Epithelial cell of proximal tubule (primary cell): Measurements from ENCODE around the gene UQCRFS1. TPM values are rescaled to one million over a fixed set of nuclear protein-coding genes. Genes with fewer than 3 reads are reported as not detected.

Source experiments
- DNase-seq: peaks from one replicate; pipeline ENCODE4 v3.0.0-alpha.2; 2011; ENCODE audit warnings: low read depth
- H3K4me3 ChIP-seq: 2 replicates; pipeline ENCODE4 v1.5.1; 2011; ENCODE audit warnings: low read depth, mild to moderate bottlenecking, low read length
- total RNA-seq: library from RNA; depleted of rRNA; stranded (reverse); fragments of >200 nt; gene quantifications from 2 replicates; pipeline ENCODE4 v1.2.3, GENCODE V29; 2015
- TF ChIP-seq, protein P1 (sequence below): conservative IDR thresholded peaks from 2 replicates; pipeline ENCODE4 v1.5.1; 2012; ENCODE audit warnings: low read depth, mild to moderate bottlenecking, low read length

Gene UQCRFS1
- total RNA-seq, 1 donor from 2014 or later = 51.8 TPM

DNA sequence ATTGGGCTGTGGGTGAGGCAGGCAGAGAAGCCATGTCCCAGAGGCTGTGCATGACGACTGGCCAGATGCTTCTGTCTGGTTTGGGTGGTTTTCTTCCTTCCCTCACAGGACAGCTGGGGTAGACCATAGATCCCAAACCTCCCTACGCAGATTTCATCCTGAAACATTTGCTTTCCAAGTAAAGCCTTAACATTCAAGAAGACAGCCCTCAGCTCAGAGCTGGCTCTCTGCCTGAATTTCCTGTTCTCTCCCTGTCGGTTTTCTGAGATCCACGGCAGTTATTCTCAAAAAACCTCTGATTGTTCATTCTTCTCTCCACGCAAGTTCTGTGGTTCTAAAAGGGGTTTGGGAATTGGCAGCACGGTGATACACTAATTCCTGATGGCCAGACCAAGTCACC lies 25.3 kb downstream of the UQCRFS1 start:
- no peak overlapping the region for H3K4me3 ChIP-seq
- no peak for DNase-seq
- TF ChIP-seq, protein P1, sequence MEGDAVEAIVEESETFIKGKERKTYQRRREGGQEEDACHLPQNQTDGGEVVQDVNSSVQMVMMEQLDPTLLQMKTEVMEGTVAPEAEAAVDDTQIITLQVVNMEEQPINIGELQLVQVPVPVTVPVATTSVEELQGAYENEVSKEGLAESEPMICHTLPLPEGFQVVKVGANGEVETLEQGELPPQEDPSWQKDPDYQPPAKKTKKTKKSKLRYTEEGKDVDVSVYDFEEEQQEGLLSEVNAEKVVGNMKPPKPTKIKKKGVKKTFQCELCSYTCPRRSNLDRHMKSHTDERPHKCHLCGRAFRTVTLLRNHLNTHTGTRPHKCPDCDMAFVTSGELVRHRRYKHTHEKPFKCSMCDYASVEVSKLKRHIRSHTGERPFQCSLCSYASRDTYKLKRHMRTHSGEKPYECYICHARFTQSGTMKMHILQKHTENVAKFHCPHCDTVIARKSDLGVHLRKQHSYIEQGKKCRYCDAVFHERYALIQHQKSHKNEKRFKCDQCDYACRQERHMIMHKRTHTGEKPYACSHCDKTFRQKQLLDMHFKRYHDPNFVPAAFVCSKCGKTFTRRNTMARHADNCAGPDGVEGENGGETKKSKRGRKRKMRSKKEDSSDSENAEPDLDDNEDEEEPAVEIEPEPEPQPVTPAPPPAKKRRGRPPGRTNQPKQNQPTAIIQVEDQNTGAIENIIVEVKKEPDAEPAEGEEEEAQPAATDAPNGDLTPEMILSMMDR = no peak

DNA sequence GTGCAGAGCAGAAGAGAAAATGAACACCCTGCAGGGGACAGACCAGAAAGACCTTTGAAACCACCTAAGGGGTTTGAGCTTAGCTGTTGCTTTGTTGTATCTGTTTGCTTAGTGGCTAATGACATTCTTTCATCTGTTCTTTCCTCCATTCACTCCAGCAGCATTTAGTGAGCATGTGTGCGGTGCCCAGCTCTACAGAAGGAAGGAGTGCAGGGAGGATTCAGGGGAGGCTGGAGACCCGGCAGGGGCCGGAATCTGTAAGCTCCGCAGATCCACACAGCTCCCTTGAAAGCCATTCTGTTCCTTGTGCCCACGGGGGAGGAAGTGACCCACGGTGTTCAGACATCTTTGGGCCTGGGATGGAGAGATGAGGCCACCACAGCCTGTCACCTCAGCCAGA lies 27.5 kb downstream of the UQCRFS1 start:
- DNase-seq = no peak
- TF ChIP-seq, protein P1 = no peak
- H3K4me3 ChIP-seq = no peak overlapping the region

GRCh38 chr19:29176981-29177754 lies 35.8 kb downstream of the UQCRFS1 start:
- TF ChIP-seq, protein P1 = no peak
- no peak for DNase-seq
- H3K4me3 ChIP-seq = no peak overlapping the region

- no peak overlapping the region for H3K4me3 ChIP-seq
- DNase-seq = no peak
- TF ChIP-seq, protein P1 = no peak
Measured at GRCh38 chr19:29173896-29174295, 39.1 kb downstream of the UQCRFS1 start.

DNA sequence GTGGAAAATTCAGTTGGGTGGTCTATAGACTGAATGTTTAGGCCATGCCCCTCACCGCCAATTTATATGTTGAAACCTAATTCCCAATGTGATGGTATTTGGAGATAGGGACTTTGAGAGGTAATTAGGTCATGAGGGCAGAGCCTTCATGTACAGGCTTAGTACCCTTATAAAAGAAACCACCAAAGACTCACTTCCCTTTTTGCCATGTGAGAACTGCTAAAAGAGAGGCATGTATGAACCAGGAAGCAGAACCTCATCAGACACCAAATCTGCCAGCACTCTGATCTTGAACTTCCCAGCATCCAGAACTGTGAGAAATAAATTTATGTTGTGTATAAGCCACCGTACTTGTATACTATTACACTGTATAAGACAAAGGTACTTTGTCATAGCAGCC lies 40.6 kb downstream of the UQCRFS1 start:
- no peak overlapping the region for H3K4me3 ChIP-seq
- TF ChIP-seq, protein P1 = no peak
- no peak for DNase-seq

- no peak for DNase-seq
- TF ChIP-seq, protein P1 = no peak
Measured at GRCh38 chr19:29171525-29171924, 41.4 kb downstream of the UQCRFS1 start.

DNA sequence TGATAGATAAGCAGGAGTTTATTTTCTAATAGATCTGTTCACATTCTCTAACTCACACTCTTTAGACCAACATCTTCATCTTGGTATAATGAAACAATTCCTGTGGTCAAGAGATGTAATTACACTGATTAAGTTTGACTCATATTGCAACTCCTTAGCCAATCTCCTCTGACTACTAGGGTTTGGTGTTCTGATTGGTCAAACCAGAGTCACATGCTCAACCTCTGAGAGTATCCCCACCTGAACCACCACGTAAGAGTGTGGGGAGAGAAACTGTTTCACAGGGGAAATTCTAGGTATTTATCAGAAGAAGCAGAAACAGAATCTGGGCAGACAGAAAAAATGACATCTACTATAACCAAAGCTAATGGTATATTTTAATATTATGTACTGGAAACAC lies 42.4 kb downstream of the UQCRFS1 start:
- no peak overlapping the region for H3K4me3 ChIP-seq
- DNase-seq = no peak
- TF ChIP-seq, protein P1 = no peak

More at GRCh38 chr19:29171525-29171924, 41.4 kb downstream of the UQCRFS1 start:
- H3K4me3 ChIP-seq = no peak overlapping the region
